ENCODE measurements around the gene TSFM.

Gene TSFM

DNA sequence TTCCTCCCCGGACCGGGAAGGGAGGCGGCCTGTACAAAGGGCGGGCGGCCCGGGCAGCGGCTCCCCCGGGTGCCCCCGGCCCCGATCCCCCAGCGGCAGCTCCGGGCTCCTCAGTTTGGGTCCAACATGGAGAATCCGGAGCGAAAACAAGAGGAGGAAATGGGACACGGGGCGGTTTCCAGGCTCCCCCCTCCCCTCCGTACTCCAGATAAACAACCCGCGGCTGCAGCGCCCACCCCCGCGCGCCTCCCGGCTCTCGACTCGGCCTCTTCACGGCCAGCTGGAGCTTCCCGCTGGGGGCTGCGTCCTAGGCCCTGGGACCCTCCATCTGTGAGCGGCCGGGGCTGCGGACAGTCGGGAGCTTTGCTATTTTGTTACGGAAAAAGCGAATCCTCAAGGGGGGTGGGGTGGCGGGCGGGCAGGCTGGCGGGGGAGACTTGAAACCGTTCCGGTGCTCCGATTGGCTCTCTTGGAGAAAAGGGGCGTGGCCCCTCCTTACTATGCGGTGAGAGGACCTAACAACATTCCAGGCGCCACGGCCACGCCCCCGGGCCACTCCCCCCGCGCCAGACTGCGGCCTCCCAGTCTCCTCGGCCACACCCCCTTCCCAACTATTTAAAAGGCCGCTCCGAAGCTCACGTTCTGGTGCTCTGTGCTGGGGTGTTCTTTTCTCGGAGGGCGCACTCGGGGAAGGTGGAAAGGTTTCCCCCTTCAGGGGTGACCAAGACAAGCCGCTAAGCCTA is 64.2 kb downstream of the TSFM start, which contains the start of gene CTDSP2:
Gene CTDSP2 (minus strand): TSS at position 153 of the 743 bp plus-strand sequence. CDS start 294 bp downstream, outside the sequence.
- in situ Hi-C loops (cut with MboI; ENCODE audit: low sequenced_read_pairs): no loop called here

Measured in HL-60/S4 treated with phorbol 12-myristate 13-acetate at 8.2 ng/mL for 4 days and 3 days (cell line).